Prostate gland (tissue), 2 donors: ENCODE results near the gene TGFBR1. TPM values are rescaled to one million over a fixed set of nuclear protein-coding genes. Genes with fewer than 3 reads are reported as not detected.

Experiments used
- DNase-seq: peaks from one replicate; pipeline ENCODE4 v3.0.0-alpha.2; 2019; ENCODE audit warnings: low spot score
- H3K27ac ChIP-seq, 2 donors: fragments of 200-600 bp; sonication (generic); 2 replicates each; pipeline ENCODE4 v1.5.1; 2017 to 2019
- H3K27me3 ChIP-seq: fragments of 200-600 bp; sonication (generic); replicated peaks from 2 replicates; pipeline ENCODE4 v1.5.1; 2019; ENCODE audit not compliant: insufficient read depth
- H3K36me3 ChIP-seq, 2 donors: fragments of 200-600 bp; sonication (generic); 1 replicate in 1 of 2; 2 replicates in 1 of 2; pipeline versions ENCODE4 v1.5.1 to v1.8.1; 2017 to 2019
- H3K4me1 ChIP-seq: fragments of 200-600 bp; sonication (generic); replicated peaks from 2 replicates; pipeline ENCODE4 v1.5.1; 2019
- H3K4me3 ChIP-seq, 2 donors: fragments of 200-600 bp; sonication (generic); 2 replicates each; pipeline ENCODE4 v1.5.1; 2017 to 2019
- H3K9me3 ChIP-seq: fragments of 200-600 bp; sonication (generic); 2 replicates; pipeline ENCODE4 v1.5.1; 2017
- POLR2A ChIP-seq: fragments of 450-650 bp; IDR thresholded peaks from one replicate; pipeline ENCODE4 v1.6.1; 2016; ENCODE audit warnings: antibody characterized with exemption, mild to moderate bottlenecking
- POLR2AphosphoS5 ChIP-seq: sonication (generic); formaldehyde crosslinking; IDR thresholded peaks from one replicate; pipeline ENCODE4 v1.6.1; 2017; ENCODE audit warnings: antibody characterized with exemption
- WGBS: methylation state at CpG from one replicate; pipeline ENCODE4 v1.1.5; 2018; 5-methylcytosine and 5-hydroxymethylcytosine counted together
- intact Hi-C: fragments of 100-400 bp; cut with DNase I; formaldehyde crosslinking; loops from one replicate; pipeline ENCODE4 v1.14.2; 2022
- total RNA-seq, 2 donors: library from RNA; depleted of rRNA; stranded (reverse); fragments of >200 nt; gene quantifications; one replicate each; pipeline ENCODE4 v1.1.0, GENCODE V29; 2016
- TF ChIP-seq, protein P1 (sequence below), 4 experiments: fragments of 200-600 bp in 2 of 4; fragments of 450-650 bp in 2 of 4; sonication (generic) in 2 of 4; IDR thresholded peaks; 1 replicate in 3 of 4; 2 replicates in 1 of 4; pipeline ENCODE4 v1.5.1; 2016 to 2019; ENCODE audit warnings: antibody characterized with exemption in 4 of 4, mild to moderate bottlenecking in 2 of 4, moderate library complexity in 2 of 4

Gene TGFBR1
- total RNA-seq, 2 donors from 2014 or later: 22.2 to 25.5 TPM

DNA sequence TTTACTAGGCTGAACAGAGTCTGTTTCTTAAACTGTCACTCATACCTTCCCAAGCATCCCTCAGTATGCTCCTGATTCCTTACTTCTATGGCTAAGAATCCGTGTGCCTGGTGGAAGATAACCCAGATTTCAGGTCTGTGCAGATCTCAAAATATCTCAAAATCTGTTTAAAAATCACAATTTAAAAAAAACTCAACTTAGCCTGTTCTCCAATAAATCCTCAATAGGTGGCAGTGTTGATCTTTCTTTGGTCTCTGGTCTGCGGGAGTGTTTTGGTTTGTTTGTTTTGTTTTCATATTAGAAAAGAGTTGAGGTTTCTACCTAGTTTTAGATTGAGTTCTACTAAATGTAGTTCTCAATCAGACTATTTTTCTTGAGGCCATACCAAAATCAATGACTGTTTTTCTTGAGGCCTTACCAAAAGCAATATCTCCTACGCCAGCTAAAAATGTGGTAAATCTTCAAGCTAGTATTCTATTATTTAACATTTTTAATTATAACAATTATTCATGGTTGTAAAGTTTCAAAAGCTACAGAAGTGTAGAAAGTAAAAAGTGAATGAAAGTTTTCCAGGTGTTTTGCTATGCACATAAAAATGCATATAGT, 57.9 kb downstream of the TGFBR1 start:
- no peaks in the 10 kb centered on the region for H3K27me3 ChIP-seq
- H3K9me3 ChIP-seq: no peaks in the 10 kb centered on the region
- H3K27ac ChIP-seq: no peak overlapping the region
- no peaks in the 10 kb centered on the region for H3K36me3 ChIP-seq
- intact Hi-C loops: no loop called here
- no peaks in the 10 kb centered on the region for H3K4me1 ChIP-seq
- no peak for DNase-seq
- WGBS: 30% methylated on average over 3 of the region's 3 CpGs
- no peak overlapping the region for H3K4me3 ChIP-seq
- TF ChIP-seq, protein P1, sequence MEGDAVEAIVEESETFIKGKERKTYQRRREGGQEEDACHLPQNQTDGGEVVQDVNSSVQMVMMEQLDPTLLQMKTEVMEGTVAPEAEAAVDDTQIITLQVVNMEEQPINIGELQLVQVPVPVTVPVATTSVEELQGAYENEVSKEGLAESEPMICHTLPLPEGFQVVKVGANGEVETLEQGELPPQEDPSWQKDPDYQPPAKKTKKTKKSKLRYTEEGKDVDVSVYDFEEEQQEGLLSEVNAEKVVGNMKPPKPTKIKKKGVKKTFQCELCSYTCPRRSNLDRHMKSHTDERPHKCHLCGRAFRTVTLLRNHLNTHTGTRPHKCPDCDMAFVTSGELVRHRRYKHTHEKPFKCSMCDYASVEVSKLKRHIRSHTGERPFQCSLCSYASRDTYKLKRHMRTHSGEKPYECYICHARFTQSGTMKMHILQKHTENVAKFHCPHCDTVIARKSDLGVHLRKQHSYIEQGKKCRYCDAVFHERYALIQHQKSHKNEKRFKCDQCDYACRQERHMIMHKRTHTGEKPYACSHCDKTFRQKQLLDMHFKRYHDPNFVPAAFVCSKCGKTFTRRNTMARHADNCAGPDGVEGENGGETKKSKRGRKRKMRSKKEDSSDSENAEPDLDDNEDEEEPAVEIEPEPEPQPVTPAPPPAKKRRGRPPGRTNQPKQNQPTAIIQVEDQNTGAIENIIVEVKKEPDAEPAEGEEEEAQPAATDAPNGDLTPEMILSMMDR (IDR thresholded peaks at IDR 0.05): peak; percentile 29 to 43 (median 36)
- TF ChIP-seq POLR2AphosphoS5: no peak

DNA sequence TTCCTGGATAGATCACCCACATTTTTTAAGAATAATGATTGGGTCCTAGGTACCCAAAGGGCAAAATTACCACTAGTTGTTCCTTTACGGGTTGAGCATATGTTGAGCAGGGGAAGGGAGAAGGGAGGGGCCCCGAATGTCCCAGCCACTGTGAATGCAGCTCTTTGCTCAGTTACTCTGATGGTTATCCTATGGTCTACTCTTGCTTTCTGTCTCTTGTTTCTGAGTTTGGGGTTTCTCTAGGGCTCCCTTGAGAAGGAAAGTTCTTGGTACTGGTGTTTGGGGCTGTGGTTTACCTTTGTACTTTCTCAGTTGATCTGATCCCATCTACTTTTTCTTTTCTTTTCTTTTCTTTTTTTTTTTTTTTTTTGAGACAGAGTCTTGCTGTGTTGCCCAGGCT, 61.2 kb downstream of the TGFBR1 start:
- no peaks in the 10 kb centered on the region for H3K4me1 ChIP-seq
- 95% methylated on average over 2 of the region's 2 CpGs for WGBS
- DNase-seq: no peak
- H3K27ac ChIP-seq: no peak overlapping the region
- H3K9me3 ChIP-seq: no peaks in the 10 kb centered on the region
- H3K27me3 ChIP-seq: no peaks in the 10 kb centered on the region
- no peak overlapping the region for H3K4me3 ChIP-seq
- intact Hi-C loops: no loop called here
- no peak for TF ChIP-seq POLR2A
- no peak for TF ChIP-seq POLR2AphosphoS5
- TF ChIP-seq, protein P1 (IDR thresholded peaks at IDR 0.05): no peak
- H3K36me3 ChIP-seq: no peaks in the 10 kb centered on the region

DNA sequence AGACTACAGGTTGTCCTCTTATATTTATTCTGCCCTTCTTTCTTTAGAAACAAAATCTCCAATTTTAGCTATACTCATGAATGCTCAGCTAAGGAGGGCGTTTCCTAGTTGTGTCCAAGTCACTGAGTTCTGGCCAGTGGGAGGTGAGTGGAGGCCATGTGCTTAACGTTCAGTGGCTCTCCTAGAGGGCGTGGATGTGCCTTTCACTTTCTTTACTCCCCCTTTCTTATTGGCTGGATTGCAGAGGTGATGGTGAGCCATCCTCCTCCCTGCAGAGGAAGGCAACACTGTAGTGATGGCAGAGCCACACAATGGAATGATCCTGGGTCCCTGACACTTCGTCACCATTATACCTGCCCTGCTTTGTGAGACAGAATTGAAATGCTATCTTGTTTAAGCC, 62.2 kb downstream of the TGFBR1 start:
- no peaks in the 10 kb centered on the region for H3K9me3 ChIP-seq
- intact Hi-C loops: no loop called here
- H3K4me1 ChIP-seq: no peaks in the 10 kb centered on the region
- no peak overlapping the region for H3K4me3 ChIP-seq
- no peak for DNase-seq
- H3K27ac ChIP-seq: no peak overlapping the region
- TF ChIP-seq POLR2AphosphoS5 (no peak), POLR2A (no peak)
- TF ChIP-seq, protein P1 (IDR thresholded peaks at IDR 0.05): no peak
- no peaks in the 10 kb centered on the region for H3K36me3 ChIP-seq
- WGBS: 70% methylated on average over 4 of the region's 4 CpGs
- no peaks in the 10 kb centered on the region for H3K27me3 ChIP-seq

DNA sequence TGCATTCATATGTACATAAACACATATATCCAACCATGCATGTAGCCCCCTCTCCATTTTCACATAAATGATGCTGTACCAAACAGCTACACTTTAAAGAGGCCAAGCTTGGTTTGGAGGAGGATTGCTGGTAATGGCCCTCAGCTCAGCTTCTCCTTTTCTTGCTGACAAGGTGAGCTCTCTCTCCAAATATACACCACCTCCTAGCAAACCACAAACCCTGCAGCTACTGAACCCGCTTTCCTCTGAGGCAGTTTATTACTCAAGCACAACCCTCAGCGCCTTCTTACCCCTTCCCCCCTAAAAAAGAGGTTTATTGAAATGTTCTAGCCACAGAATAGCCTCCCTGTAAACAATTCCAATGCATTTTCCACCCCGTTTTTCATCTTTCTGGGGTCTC, 62.8 kb downstream of the TGFBR1 start:
- Histone ChIP-seq H3K9me3 (no peaks in the 10 kb centered on the region), H3K27ac (no peak overlapping the region), H3K4me3 (no peak overlapping the region), H3K27me3 (no peaks in the 10 kb centered on the region), H3K36me3 (no peaks in the 10 kb centered on the region), H3K4me1 (no peaks in the 10 kb centered on the region)
- DNase-seq: no peak
- 73% methylated on average over 3 of the region's 3 CpGs for WGBS
- intact Hi-C loops: no loop called here
- no peak for TF ChIP-seq POLR2A
- TF ChIP-seq, protein P1 (IDR thresholded peaks at IDR 0.05): no peak
- no peak for TF ChIP-seq POLR2AphosphoS5

DNA sequence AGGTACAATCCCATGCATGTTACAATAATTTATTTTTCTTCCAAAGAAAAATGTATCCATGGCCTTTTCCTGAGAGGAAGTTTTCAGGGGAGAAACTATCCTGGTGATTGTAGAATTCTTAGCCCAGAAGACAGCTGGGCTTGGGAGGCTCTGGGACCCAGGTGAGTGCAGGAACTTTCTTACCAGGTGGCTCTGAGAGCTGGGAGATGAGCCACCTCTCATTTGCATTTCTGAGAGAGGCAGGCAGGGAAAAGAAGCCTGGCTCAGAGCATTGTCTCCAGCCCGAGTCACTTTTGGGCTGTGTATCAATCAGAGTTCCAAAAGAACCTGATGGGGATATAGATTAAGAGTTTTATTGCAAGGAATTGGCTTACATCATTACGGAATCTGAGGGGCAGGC, 64.2 kb downstream of the TGFBR1 start:
- WGBS: 13% methylated on average over 2 of the region's 2 CpGs
- Histone ChIP-seq H3K36me3 (no peaks in the 10 kb centered on the region), H3K27me3 (no peaks in the 10 kb centered on the region), H3K9me3 (no peaks in the 10 kb centered on the region), H3K4me3 (no peak overlapping the region), H3K27ac (no peak overlapping the region), H3K4me1 (no peaks in the 10 kb centered on the region)
- TF ChIP-seq POLR2AphosphoS5 (no peak), POLR2A (no peak)
- TF ChIP-seq, protein P1 (IDR thresholded peaks at IDR 0.05): no peak
- no peak for DNase-seq
- intact Hi-C loops: no loop called here
